ENCODE results near the gene TP53BP1.

DNA sequence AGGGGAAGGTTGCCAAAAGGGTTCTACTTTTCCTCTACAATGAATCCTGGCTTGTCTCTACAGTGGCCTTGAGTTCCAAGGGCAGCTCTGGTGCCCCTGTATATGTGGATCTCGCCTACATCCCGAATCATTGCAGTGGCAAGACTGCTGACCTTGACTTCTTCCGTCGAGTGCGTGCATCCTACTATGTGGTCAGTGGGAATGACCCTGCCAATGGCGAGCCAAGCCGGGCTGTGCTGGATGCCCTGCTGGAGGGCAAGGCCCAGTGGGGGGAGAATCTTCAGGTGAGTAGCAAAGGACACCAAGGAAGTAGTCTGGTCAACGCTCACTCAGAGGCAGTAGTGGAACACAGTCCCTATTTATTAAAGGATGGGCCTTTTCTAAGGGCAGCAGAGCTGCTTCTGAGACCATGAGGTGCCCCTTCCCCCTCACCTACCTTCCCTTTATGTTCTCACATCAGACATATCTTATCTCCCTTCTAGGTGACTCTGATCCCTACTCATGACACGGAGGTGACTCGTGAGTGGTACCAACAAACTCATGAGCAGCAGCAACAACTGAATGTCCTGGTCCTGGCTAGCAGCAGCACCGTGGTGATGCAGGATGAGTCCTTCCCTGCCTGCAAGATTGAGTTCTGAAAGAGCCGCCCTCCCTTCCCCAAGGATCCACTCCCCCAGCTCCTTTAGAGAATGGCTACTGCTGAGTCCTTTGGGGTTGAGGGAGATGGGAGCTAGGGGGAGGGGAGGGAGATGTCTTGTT lies 36.8 kb upstream of the TP53BP1 start:
- TF ChIP-seq, protein P1, sequence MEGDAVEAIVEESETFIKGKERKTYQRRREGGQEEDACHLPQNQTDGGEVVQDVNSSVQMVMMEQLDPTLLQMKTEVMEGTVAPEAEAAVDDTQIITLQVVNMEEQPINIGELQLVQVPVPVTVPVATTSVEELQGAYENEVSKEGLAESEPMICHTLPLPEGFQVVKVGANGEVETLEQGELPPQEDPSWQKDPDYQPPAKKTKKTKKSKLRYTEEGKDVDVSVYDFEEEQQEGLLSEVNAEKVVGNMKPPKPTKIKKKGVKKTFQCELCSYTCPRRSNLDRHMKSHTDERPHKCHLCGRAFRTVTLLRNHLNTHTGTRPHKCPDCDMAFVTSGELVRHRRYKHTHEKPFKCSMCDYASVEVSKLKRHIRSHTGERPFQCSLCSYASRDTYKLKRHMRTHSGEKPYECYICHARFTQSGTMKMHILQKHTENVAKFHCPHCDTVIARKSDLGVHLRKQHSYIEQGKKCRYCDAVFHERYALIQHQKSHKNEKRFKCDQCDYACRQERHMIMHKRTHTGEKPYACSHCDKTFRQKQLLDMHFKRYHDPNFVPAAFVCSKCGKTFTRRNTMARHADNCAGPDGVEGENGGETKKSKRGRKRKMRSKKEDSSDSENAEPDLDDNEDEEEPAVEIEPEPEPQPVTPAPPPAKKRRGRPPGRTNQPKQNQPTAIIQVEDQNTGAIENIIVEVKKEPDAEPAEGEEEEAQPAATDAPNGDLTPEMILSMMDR (IDR thresholded peaks at IDR 0.05; ENCODE audit: low read depth, low read length, poor library complexity, severe bottlenecking) = no peak
- TF ChIP-seq EZH2phosphoT487 (IDR thresholded peaks at IDR 0.05; ENCODE audit: borderline replicate concordance, low read length) = no peak
